Ascending aorta (tissue), 2 donors: Measurements from ENCODE around the gene SLC17A6. TPM values are rescaled to one million over a fixed set of nuclear protein-coding genes. Genes with fewer than 3 reads are reported as not detected.

Experiments
- DNase-seq, 2 donors: peaks; one replicate each; pipeline ENCODE4 v3.0.0-alpha.2; 2019; ENCODE audit warnings: low spot score in 2 of 2
- H3K27ac ChIP-seq, 2 donors: fragments of 200-600 bp; sonication (generic); one replicate each; pipeline ENCODE4 v1.5.1; 2016 to 2017; ENCODE audit warnings: mild to moderate bottlenecking in 1 of 2
- H3K27me3 ChIP-seq: fragments of 200-600 bp; sonication (generic); one replicate; pipeline ENCODE4 v1.5.1; 2017
- H3K36me3 ChIP-seq, 2 donors: fragments of 200-600 bp; sonication (generic); one replicate each; pipeline ENCODE4 v1.5.1; 2016
- H3K4me1 ChIP-seq, 2 donors: fragments of 200-600 bp; sonication (generic); one replicate each; pipeline ENCODE4 v1.5.1; 2016 to 2017; ENCODE audit warnings: mild to moderate bottlenecking in 1 of 2
- H3K4me3 ChIP-seq, 2 donors: fragments of 200-600 bp; sonication (generic); one replicate each; pipeline ENCODE4 v1.5.1; 2016 to 2017; ENCODE audit warnings: mild to moderate bottlenecking in 1 of 2
- H3K9me3 ChIP-seq, 2 donors: fragments of 200-600 bp; sonication (generic); one replicate each; pipeline ENCODE4 v1.5.1; 2016
- CTCF ChIP-seq, 3 experiments: fragments of 200-600 bp in 2 of 3; fragments of 450-650 bp in 1 of 3; sonication (generic) in 2 of 3; IDR thresholded peaks; one replicate each; pipeline ENCODE4 v1.5.1; 2016 to 2019; ENCODE audit warnings: antibody characterized with exemption in 3 of 3, mild to moderate bottlenecking in 1 of 3, moderate library complexity in 1 of 3
- intact Hi-C: fragments of 100-400 bp; cut with DNase I; formaldehyde crosslinking; loops from one replicate; pipeline ENCODE4 v1.15.1; 2023
- total RNA-seq: library from RNA; depleted of rRNA; stranded (reverse); fragments of >200 nt; gene quantifications from one replicate; pipeline ENCODE4 v1.1.0, GENCODE V29; 2016

Gene SLC17A6
- total RNA-seq, 1 donor from 2014 or later, result not detected

- no peaks in the 10 kb centered on the region for H3K27me3 ChIP-seq
- no peak overlapping the region for H3K27ac ChIP-seq
- H3K4me1 ChIP-seq, result no peaks in the 10 kb centered on the region
- no peak for TF ChIP-seq CTCF (IDR thresholded peaks at IDR 0.05)
- H3K36me3 ChIP-seq, result no peaks in the 10 kb centered on the region
- no peak overlapping the region for H3K4me3 ChIP-seq
- H3K9me3 ChIP-seq, result no peaks in the 10 kb centered on the region
- DNase-seq, result no peak
- intact Hi-C loops, result no loop called here
Measured at GRCh38 chr11:22407921-22408320, 69.7 kb downstream of the SLC17A6 start.

- intact Hi-C loops, result no loop called here
- H3K9me3 ChIP-seq, result no peaks in the 10 kb centered on the region
- H3K36me3 ChIP-seq, result no peaks in the 10 kb centered on the region
- H3K4me1 ChIP-seq, result no peaks in the 10 kb centered on the region
- H3K4me3 ChIP-seq, result no peak overlapping the region
- H3K27ac ChIP-seq, result no peak overlapping the region
- DNase-seq, result no peak
- no peaks in the 10 kb centered on the region for H3K27me3 ChIP-seq
- TF ChIP-seq CTCF (IDR thresholded peaks at IDR 0.05), result no peak
Measured at GRCh38 chr11:22415476-22415875, 77.3 kb downstream of the SLC17A6 start.

- Histone ChIP-seq H3K9me3 (no peaks in the 10 kb centered on the region), H3K27ac (no peak overlapping the region), H3K36me3 (no peaks in the 10 kb centered on the region), H3K4me1 (no peaks in the 10 kb centered on the region), H3K27me3 (no peaks in the 10 kb centered on the region), H3K4me3 (no peak overlapping the region)
- no peak for DNase-seq
- no peak for TF ChIP-seq CTCF (IDR thresholded peaks at IDR 0.05)
- intact Hi-C loops, result no loop called here
Measured at GRCh38 chr11:22416462-22416861, 78.3 kb downstream of the SLC17A6 start.

GRCh38 chr11:22426915-22427314 is 88.7 kb downstream of the SLC17A6 start:
- intact Hi-C loops, result no loop called here
- H3K4me3 ChIP-seq, result no peak overlapping the region
- no peak for DNase-seq
- no peaks in the 10 kb centered on the region for H3K4me1 ChIP-seq
- H3K27me3 ChIP-seq, result no peaks in the 10 kb centered on the region
- no peak overlapping the region for H3K27ac ChIP-seq
- no peaks in the 10 kb centered on the region for H3K9me3 ChIP-seq
- TF ChIP-seq CTCF (IDR thresholded peaks at IDR 0.05), result no peak
- no peaks in the 10 kb centered on the region for H3K36me3 ChIP-seq

Other genes with a start within 250 kb of the SLC17A6 start
- gene ANO5, start 145.3 kb upstream of the SLC17A6 start, total RNA-seq, result not detected